Left lobe of liver (tissue), 2 donors: ENCODE measurements around the gene SNRNP25. TPM values are rescaled to one million over a fixed set of nuclear protein-coding genes. Genes with fewer than 3 reads are reported as not detected.
A peak's percentile ranks its signal among the peaks of the same experiment; 100 is the strongest.

ENCODE experiments used
- ATAC-seq: fragments of 200-7000 bp; cut with Tn5 transposase; one replicate; pipeline ENCODE4 v1.9.1; 2020; ENCODE audit warnings: mild to moderate bottlenecking, moderate library complexity
- DNase-seq: peaks from one replicate; pipeline ENCODE4 v3.0.0-alpha.2; 2020; ENCODE audit warnings: low spot score
- total RNA-seq: library from RNA; stranded (reverse); gene quantifications from one replicate; pipeline ENCODE4 v1.2.1, GENCODE V29; 2021
- donor health status: DM: no; HTN: no; CAD: no; lungs with moderate emphysema.
- donor health status: DM: no; HTN: yes; CAD: no.

SNRNP25 gene
- total RNA-seq, 1 donor from 2014 or later = 16.0 TPM

DNA sequence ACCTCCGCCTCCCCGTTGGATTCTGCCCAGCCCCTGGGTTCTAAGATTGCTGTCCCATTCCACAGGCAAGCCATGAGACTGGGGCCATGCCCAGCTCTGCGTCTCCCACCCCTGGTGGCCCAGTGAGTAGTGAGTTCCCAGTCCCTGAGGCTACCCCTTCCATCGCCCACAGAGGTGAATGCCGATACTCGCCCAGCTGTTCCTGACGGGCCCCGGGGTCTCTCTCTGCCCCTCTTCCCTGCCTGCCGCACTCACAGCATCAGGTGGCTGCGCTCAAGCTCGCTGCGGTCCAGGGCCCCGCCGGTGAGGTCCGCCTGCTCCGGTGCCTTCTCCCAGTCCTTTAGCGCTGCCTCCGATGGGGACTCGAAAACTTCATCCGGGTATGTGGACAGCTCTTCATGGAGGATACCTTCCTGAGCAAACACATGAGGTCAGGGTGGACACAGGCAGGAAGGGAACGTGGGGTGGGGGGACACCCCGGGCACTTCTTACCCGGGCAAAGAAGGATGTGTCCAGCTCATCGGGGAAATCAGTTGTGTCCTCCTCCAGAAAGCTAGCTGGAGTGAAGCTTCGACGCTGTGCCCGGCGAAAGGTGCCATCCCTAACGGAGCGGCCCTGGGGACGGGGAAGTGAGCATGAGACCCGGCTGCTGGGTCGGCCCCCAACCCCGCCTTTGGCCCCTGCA, 8.8 kb downstream of the SNRNP25 start:
- no peak for DNase-seq

DNA sequence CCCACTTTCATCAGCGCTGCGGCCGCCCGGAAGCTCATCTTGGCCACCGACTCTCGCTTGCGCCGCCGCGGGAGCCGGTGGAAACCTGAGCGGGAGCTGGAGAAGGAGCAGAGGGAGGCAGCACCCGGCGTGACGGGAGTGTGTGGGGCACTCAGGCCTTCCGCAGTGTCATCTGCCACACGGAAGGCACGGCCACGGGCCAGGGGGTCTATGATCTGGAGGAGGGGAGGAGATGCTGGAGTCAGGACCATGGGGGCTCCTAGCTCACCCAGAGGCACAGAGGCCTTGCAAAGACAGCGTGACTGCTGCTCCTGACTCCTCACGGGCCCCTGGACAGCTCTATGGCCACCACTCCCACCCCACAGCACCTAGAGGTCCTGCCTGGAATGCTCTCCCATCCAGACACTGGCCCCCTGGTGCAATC, 9.4 kb downstream of the SNRNP25 start:
- DNase-seq (no peak), ATAC-seq (no peak)

More for the DNA sequence above, 8.8 kb downstream of the SNRNP25 start:
- ATAC-seq = no peak

DNA sequence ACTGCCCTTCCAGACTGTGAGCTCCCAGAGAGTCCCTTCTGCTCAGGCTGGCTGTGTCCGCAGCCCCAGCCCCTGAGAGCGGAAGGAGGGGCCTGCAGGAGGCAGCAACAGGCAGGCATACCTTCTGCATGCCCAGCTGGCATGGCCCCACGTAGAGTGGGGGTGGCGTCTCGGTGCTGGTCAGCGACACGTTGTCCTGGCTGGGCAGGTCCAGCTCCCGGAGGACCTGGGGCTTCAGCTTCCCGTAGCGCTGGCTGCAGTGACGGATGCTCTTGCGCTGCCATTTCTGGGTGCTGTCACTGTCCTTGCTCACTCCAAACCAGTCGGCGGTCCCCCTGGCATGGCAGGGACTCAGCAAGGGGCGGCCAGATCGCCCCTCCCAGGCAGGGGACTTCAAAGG, 9.8 kb downstream of the SNRNP25 start:
- ATAC-seq (no peak), DNase-seq (no peak)

DNA sequence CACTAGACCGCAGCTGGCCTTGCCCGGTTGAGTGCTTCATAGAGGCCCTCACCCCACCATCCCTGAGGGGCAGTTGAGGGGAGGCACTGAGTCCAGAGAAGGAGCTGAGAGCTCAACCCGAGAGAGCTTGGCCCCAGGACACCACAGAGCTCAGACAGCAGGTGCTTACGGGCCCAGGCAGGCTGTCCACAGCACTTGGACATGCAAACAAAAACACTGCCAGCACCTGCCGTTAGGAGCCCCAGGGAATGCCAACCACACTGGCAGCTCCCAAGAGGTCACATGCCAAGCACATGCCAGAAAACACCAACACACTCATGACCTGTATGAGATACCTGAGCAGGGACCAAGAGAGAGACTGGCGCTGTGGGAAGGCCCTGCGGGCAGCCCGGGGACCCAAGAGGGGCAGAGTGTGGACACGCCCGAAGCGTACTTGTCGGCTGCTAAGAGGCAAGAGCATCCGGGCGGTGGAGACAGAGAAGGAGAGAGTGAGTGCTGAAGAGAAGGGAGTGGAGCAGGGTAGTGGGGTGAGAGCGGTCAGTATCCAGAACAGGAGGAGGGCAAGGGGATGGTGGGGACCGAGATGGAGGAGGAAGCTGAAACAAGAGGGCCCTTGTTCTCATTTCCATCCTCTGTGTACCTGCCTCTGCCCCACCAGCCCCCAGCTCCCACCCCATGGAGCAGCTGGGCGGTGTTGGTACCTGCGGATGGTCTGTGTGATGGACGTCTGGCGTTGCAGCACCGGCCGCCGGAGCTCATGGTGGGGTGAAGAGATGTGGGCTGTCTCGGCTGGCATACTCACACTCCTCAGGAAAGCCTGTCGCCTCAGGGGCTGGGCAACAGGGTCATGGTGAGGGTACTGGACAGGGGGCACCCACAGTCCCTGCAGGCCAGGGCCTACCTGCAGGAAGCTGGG, 10.6 kb downstream of the SNRNP25 start:
- ATAC-seq (peak; percentile 61), DNase-seq (peak; percentile 63)

DNA sequence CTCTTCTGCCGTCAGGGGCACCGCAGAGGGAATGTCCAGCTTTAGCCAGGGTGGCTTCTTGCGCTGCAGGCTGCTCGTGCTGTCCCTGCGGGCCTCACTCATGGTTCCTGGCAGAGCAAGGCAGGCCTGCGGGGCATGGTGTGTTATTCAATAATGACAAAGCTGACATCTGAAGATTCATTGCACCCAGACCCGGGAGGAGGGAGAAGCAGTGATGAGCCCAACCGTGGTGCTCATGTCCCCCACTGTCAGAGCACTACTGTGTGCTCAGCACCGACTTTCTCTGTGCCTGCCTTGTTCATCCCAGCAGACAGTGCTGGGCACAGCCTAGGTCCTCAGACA, 11.3 kb downstream of the SNRNP25 start:
- DNase-seq = no peak
- ATAC-seq = no peak

DNA sequence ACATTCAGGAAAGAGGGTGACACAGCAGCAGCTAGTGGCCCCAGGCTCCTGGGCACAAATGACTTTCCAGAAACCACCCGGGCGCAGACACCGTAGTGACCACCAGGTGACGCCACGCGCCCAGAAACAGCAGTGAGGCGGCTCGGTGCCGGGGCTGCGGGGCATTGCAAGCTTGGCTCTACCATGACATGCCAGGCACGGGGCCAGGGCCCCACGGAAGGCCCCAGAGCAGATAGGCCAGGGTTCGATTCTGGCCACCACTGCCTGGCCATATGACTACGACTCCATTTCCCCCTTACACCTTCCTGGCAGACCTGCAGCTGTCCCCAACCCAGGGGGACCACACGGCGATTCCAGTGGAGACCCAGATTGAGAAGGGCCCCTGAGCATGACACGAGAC, 12.1 kb downstream of the SNRNP25 start:
- peak; percentile 86 for ATAC-seq
- DNase-seq = peak; percentile 83

DNA sequence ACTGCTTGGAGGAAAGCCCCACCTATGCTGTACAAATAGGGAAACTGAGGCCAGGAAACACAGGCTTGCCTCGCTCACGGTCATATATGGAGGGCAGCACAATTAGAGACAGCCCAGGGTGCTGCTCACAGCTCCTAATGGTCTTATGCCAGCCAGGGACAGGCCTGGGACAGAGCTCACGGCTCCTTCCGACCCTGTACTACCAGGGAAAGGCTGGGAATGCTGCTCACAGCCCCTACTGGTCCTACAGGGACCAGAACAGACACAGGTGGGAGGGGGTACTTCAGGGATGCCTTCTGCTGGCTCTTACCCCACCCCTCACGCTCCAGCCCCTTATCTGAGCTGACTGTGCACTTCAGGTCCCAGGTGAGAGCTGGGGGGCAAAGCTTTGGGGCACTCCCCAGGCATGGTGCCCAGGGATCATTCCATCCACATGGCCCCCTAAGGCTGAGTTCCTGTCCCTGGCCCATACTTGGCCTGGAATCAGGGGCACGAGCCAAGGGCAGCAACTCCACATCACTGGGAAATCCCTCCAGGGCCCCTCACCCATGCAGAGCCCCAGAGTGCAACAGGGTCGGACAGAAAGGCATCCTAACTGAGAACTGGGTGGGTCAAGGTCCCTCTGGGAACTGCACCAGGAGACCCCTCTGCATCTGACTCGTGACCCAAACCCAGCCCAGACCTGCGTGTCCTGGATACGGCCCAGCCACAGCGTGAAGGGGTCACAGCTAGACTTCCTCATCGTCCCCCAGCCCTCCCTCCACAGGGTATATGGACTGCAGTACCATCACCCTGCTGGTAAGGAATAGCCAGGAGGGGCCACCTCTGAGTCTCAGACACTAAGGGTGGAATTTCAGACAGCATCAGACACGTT, 12.9 kb downstream of the SNRNP25 start:
- ATAC-seq (no peak), DNase-seq (no peak)

DNA sequence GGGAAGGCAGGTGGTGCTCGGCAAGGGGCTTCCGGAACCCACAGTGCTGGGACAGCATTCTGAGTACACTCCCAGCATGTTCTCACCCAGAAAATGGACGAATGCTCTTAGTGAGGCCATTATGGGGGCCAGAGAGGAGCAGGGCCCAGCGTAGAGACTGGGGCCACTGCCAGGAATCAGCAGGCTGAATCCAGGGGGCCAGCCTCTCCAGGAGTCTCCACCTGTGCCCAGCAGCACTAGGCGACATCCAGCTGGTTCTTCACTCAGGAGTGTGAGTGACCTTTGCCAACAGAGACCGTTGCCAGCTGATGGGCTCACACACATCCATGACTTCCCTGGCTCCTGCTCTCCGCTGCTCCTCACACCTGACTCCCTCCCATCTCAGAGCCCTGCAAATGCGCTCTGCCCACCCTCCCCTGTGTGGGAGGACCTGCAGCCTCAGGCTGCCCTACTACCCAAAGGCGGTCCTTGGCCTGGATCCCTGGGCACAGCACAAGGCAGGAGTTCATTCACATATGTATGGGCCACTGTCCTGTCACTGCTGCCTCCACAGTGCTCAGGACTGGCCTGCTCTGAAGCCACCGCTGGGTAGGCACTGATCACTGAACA, 13.7 kb downstream of the SNRNP25 start:
- ATAC-seq (peak; percentile 48), DNase-seq (no peak)

DNA sequence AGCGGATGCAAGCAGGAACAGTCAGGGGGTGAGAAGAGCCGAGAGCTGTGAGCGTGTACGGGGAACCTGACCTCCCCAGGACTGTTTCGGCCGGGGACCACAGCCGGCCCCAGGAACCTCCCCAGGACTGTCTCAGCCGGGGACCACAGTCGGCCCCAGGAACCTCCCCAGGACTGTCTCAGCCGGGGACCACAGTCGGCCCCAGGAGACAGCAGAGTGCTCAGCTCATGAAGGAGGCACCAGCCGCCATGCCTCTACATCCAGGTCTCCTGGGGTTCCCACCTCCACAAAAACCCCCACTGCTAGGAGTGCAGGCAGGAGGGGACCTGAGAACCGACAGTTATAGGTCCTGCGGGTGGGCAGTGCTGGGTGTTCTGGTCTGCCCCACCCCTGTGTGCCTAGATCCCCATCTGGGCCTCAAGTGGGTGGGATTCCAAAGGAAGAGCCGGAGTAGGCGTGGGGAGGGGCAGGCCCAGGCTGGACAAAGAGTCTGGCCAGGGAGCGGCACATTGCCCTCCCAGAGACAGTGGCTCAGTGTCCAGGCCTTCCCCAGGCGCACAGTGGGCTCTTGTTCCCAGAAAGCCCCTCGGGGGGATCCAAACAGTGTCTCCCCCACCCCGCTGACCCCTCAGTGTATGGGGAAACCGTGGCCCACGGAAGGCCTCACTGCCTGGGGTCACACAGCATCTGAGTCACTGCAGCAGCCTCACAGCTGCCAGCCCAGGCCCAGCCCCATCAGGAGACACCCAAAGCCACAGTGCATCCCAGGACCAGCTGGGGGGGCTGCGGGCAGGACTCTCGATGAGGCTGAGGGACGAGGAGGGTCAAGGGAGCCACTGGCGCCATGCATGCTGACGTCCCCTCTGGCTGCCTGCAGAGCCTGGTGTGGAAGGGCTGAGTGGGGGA, 14.5 kb downstream of the SNRNP25 start:
- DNase-seq (no peak), ATAC-seq (no peak)

DNA sequence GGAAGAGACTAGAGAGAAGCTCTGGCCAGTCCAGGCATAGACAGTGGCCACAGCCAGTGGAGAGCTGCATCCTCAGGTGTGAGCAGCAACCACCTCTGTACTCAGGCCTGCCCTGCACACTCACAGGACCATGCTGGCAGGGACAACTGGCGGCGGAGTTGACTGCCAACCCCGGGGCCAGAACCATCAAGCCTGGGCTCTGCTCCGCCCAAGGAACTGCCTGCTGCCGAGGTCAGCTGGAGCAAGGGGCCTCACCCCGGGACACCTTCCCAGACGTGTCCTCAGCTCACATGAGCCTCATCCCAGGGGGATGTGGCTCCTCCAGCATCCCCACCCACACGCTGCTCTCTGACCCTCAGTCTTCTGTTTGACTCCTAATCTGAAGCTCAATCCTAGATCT, 15.6 kb downstream of the SNRNP25 start:
- DNase-seq (no peak), ATAC-seq (no peak)

DNA sequence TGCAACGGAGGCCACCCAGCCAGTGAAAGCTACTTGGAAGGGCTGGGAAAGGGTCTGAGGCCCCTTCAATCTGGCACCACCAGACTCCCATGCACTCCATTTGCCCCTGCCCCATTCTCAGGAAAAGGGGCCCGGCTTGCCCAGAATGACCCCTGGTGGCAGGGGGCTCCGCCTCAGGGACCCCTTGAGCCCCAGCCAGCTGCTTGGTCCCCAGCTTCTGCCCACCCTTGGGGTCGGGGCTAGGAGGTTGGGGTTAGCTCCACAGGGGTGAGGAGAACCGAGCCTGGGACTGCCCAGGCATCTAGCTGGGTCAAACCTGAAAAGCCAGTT, 17.5 kb downstream of the SNRNP25 start:
- ATAC-seq (no peak), DNase-seq (no peak)

DNA sequence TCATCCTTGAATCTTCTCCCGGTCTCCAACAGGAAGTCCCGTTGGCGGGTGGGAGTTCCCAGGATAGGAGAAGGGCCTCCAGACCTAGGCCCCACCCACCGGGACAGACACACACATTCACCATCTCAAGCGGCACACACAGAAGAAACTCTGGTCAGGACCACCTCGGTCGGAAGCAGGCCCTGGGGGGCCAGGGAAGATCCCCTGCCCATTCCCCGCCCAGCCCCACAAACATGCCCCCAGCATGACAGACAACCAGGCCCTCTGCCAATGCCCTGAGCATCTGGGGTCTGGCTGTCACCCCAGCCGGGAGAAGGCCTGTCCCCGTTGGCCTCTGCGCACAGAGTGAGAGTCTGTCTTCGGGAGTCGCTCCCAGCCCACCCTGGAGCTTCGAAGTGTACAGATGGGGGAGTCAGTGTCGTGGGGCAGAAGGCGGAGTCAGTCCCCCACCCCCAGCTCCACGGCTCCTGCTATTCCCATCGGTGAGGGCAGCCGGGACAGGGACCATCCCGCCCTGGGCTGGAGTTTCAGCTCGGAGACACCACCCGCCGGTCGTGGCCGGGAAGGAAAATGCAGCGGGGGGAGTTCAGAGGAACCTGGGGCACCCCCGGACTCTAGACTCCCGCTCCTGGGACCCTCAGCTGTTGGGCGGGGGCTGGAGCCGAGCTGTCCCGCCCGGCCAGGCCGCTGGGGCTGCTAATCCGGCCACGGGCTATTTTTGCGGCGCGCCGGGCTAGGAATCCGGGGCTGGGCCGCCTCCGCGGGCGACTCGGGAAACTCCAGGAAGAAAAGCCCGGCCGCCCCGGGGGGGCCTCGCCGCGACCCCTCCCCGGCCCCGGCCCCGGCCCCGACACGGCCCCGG, 18.1 kb downstream of the SNRNP25 start:
- DNase-seq (no peak), ATAC-seq (peak; percentile 26)

DNA sequence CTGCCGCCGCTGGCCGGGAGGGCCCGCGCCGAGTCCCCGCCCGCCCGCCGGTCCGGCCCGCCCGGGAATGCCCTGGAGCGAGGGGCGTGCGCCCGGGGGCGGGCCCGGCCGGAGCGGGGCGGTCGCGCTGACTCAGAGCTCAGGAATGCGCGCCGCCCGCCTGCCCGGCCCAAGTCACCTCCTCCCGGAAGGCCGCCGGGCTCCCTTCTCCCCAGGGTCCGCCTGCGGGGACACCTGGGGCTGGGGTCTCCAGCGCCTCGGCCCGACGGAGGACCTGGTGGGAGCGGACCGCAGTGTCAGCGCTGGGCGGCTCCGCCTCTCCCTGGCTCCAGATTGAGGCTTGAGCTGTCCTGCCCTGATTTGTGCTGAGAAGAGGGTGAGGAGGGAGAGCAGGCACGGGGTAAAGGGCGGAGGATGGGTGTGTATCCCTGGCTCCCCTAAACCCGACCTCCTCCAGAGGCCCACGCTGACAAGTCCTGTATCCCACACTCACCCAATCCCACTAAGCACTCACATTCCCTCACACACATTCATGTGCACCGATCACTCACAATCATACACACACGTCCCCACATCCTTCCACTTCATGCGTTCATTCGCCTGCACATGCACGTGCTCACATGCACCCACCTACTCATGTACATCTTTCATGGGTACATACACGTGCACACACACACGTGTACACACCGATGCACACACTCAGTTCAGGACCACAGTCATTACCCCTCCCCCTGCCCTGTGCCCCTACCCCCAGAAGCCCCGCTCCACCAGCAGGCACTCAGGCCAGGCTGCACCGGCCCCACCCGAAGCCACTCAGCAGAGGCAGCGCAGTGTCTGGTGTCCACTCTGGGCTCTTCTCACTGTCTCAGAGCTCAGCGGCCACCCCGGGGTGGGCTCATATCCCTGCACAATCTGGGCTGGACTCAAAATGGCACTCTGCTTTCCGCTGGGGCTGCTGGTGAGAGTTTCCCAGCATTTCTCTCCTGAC, 19.2 kb downstream of the SNRNP25 start, which contains the start of gene RHBDF1:
RHBDF1 (minus strand) TSS at position 71 of the 988 bp plus-strand sequence. CDS start 7,616 bp downstream, outside the sequence.
- ATAC-seq (peak; percentile 81), DNase-seq (peak; percentile 66)

DNA sequence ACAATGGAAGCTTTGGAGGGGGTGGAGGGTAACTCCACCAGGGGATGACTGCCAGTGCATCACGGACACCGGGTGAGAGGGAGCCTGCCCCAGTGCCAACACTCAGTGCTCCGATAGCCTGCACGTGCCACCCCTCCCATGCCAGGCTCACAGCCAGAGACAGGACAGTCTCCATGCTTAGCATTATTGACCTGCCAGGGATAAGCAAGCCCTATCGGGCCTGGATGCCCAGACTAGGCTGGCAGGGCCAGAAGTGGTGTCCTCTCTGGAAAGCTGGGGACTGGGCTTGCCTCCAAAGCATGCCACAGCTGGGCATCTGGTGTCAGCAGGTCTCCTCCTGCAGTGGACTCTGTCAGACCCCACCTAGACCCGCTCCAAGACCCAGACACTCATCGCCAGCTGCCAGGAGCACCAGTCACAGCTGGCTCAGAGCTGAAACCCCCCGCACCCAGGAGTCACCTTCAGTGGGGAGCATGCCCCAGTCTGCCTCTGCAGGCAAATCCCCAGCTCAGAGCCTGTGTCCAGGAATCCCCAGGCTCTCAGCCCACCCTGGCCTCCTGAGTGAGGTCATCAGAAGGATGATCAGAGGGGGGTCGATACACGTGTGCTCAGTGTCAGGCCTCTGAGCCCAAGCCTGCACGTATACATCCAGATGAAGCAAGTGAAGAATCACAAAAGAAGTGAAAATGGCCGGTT, 20.6 kb downstream of the SNRNP25 start:
- ATAC-seq (peak; percentile 44), DNase-seq (peak; percentile 71)

DNA sequence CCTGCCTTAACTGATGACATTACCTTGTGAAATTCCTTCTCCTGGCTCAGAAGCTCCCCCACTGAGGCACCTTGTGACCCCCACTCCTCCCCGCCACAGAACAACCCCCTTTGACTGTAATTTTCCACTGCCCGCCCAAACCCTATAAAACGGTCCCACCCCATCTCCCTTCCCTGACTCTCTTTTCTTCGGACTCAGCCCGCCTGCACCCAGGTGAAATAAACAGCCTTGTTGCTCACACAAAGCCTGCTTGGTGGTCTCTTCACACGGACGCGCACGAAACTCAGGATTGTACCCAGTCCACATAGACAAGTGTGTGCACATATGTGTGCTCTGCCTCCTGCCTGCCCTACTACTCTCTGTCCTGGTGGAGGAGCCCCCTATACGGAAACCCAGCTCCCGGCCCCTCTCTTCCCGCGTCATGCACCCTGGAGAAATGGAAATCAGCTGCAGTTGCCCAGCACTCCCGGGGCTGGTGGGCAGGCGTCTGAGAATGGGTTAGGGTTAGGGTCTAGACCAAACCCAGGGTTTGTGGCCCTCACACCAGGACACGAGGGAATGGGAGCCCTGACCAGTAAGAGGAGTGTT, 21.2 kb downstream of the SNRNP25 start:
- DNase-seq (no peak), ATAC-seq (no peak)
